NCI-H2171 (cell line): Measurements from ENCODE around the gene LRRC23.
A peak's percentile ranks its signal among the peaks of the same experiment; 100 is the strongest.
"Not testable (repeated sequence)": the region's sequence is repeated elsewhere in the genome, so short reads cannot be mapped to it uniquely, and the experiment has no call there.

Experiments
- DNase-seq: peaks from one replicate; lab custom pipeline; 2025; lab: John Stamatoyannopoulos, UW

The LRRC23 gene

GRCh38 chr12:6904280-6905276 lies at the start of gene LRRC23:
Gene LRRC23 (plus strand): TSS chr12:6904822. CDS start chr12:6905634, 812 bp downstream.
- peak; percentile 100 for DNase-seq

GRCh38 chr12:6855322-6855721 lies 49.3 kb upstream of the LRRC23 start:
- no peak for DNase-seq

- DNase-seq: no peak
Observed at GRCh38 chr12:6858799-6859198, 45.8 kb upstream of the LRRC23 start.

- no peak for DNase-seq
Observed at GRCh38 chr12:6860116-6860515, 44.5 kb upstream of the LRRC23 start.

- no peak for DNase-seq
Observed at GRCh38 chr12:6860942-6861341, 43.7 kb upstream of the LRRC23 start.

- DNase-seq: no peak
Observed at GRCh38 chr12:6861391-6861790, 43.2 kb upstream of the LRRC23 start.

GRCh38 chr12:6863033-6863432 lies 41.6 kb upstream of the LRRC23 start:
- no peak for DNase-seq

- no peak for DNase-seq
Observed at GRCh38 chr12:6863586-6864321, 40.9 kb upstream of the LRRC23 start.

GRCh38 chr12:6865307-6865706 lies 39.3 kb upstream of the LRRC23 start:
- not testable (repeated sequence) for DNase-seq

- no peak for DNase-seq
Observed at GRCh38 chr12:6866163-6866919, 38.3 kb upstream of the LRRC23 start.

GRCh38 chr12:6866920-6867412 lies 37.7 kb upstream of the LRRC23 start:
- no peak for DNase-seq

- DNase-seq: peak; percentile 100
Observed at GRCh38 chr12:6867413-6868210, 37.0 kb upstream of the LRRC23 start, which contains the start of gene TPI1. Gene TPI1 (plus strand): TSS chr12:6867531. CDS start chr12:6867567, 36 bp downstream.

GRCh38 chr12:6868211-6869048 lies 36.2 kb upstream of the LRRC23 start:
- DNase-seq: peak; percentile 89

- DNase-seq: peak; percentile 98
Observed at GRCh38 chr12:6869049-6870021, 35.3 kb upstream of the LRRC23 start.

GRCh38 chr12:6870304-6870703 lies 34.3 kb upstream of the LRRC23 start:
- not testable (repeated sequence) for DNase-seq

GRCh38 chr12:6871052-6871957 lies 33.3 kb upstream of the LRRC23 start:
- DNase-seq: peak; percentile 91
